Psoas muscle (tissue), 8 donors: ENCODE measurements around the gene KAZN. TPM values are rescaled to one million over a fixed set of nuclear protein-coding genes. Genes with fewer than 3 reads are reported as not detected.

Experiments used
- ATAC-seq, 4 donors: fragments of 200-7000 bp; cut with Tn5 transposase; one replicate each; pipeline ENCODE4 v1.9.1; 2020; ENCODE audit warnings: moderate library complexity in 3 of 4, mild to moderate bottlenecking in 2 of 4
- DNase-seq, 2 donors: peaks; one replicate each; pipeline ENCODE4 v3.0.0-alpha.2; 2020
- H3K27ac ChIP-seq: fragments of 200-600 bp; one replicate; pipeline ENCODE4 v1.8.0; 2022
- H3K27me3 ChIP-seq, 3 donors: fragments of 200-600 bp in 1 of 3; one replicate each; pipeline versions ENCODE4 v1.6.1 to v1.8.0; 2013 to 2022; ENCODE audit warnings: low read length in 2 of 3, mild to moderate bottlenecking in 2 of 3, moderate library complexity in 1 of 3; ENCODE audit not compliant: insufficient read depth in 3 of 3
- H3K36me3 ChIP-seq, 2 donors: fragments of 200-600 bp in 1 of 2; one replicate each; pipeline versions ENCODE4 v1.6.1 to v1.8.0; 2013 to 2022; ENCODE audit warnings: low read depth in 1 of 2, mild to moderate bottlenecking in 1 of 2, moderate library complexity in 1 of 2; ENCODE audit not compliant: insufficient read depth in 1 of 2
- H3K4me1 ChIP-seq: fragments of 200-600 bp; one replicate; pipeline ENCODE4 v1.8.0; 2022
- H3K4me3 ChIP-seq: fragments of 200-600 bp; one replicate; pipeline ENCODE4 v1.8.0; 2022; ENCODE audit warnings: mild to moderate bottlenecking
- H3K9me3 ChIP-seq: fragments of 200-600 bp; one replicate; pipeline ENCODE4 v1.8.0; 2022
- WGBS, 3 donors: extraction: QIAGEN DNeasy Blood & Tissue Kit; methylation state at CpG; one replicate each; pipeline versions ENCODE4 v1.1.6 to v1.1.7; 2013; 5-methylcytosine and 5-hydroxymethylcytosine counted together
- intact Hi-C, 2 donors: fragments of 100-400 bp; cut with DNase I; formaldehyde crosslinking; loops; one replicate each; pipeline versions ENCODE4 v1.11.0 to v1.14.2; 2022
- polyA plus RNA-seq, 3 donors: library from polyadenylated mRNA; stranded (reverse); fragments of 200-250 nt; gene quantifications; one replicate each; pipeline ENCODE4 v1.2.3, GENCODE V29; 2013
- total RNA-seq, 4 donors: library from RNA; stranded (reverse); fragmentation: NEBNext Ultra II Directional in 2 of 4; extraction: Animal tissue kit (Norgen Biotek cat#: 25700) in 2 of 4; gene quantifications; one replicate each; pipeline versions ENCODE4 v1.2.1 to v1.2.4, GENCODE V29; 2021 to 2023
- TF ChIP-seq, protein P1 (sequence below): fragments of 200-600 bp; IDR thresholded peaks from one replicate; pipeline ENCODE4 v1.8.0; 2022; ENCODE audit warnings: antibody characterized with exemption
- donor health status: healthy with polysubstance abuse.
- donor health status: DM: no; HTN: no; CAD: no; lungs with moderate emphysema.
- donor health status: Bipolar disorder and iron deficiency.
- donor health status: healthy.
- donor health status: DM: yes; HTN: yes; CAD: no.
- donor health status: DM: no; HTN: no; CAD: no.
- donor health status: DM: no; HTN: no; CAD: no.
- donor health status: DM: yes; HTN: yes; CAD: no.

The KAZN gene
- total and polyA plus RNA-seq, 7 donors, result 0.23 to 2.3 (median 0.97) TPM

GRCh38 chr1:14980621-14981218 is 382.2 kb downstream of the KAZN start:
- no peaks in the 10 kb centered on the region for H3K36me3 ChIP-seq
- intact Hi-C loops, result no loop called here
- TF ChIP-seq, protein P1, sequence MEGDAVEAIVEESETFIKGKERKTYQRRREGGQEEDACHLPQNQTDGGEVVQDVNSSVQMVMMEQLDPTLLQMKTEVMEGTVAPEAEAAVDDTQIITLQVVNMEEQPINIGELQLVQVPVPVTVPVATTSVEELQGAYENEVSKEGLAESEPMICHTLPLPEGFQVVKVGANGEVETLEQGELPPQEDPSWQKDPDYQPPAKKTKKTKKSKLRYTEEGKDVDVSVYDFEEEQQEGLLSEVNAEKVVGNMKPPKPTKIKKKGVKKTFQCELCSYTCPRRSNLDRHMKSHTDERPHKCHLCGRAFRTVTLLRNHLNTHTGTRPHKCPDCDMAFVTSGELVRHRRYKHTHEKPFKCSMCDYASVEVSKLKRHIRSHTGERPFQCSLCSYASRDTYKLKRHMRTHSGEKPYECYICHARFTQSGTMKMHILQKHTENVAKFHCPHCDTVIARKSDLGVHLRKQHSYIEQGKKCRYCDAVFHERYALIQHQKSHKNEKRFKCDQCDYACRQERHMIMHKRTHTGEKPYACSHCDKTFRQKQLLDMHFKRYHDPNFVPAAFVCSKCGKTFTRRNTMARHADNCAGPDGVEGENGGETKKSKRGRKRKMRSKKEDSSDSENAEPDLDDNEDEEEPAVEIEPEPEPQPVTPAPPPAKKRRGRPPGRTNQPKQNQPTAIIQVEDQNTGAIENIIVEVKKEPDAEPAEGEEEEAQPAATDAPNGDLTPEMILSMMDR, result no peak
- no peaks in the 10 kb centered on the region for H3K9me3 ChIP-seq
- DNase-seq, result no peak
- H3K4me3 ChIP-seq, result no peak overlapping the region
- no peak for ATAC-seq
- 51 to 58% (median 56%) methylated on average over 17 of the region's 17 CpGs for WGBS, 3 donors
- no peaks in the 10 kb centered on the region for H3K27me3 ChIP-seq
- H3K27ac ChIP-seq, result no peak overlapping the region
- no peaks in the 10 kb centered on the region for H3K4me1 ChIP-seq

DNA sequence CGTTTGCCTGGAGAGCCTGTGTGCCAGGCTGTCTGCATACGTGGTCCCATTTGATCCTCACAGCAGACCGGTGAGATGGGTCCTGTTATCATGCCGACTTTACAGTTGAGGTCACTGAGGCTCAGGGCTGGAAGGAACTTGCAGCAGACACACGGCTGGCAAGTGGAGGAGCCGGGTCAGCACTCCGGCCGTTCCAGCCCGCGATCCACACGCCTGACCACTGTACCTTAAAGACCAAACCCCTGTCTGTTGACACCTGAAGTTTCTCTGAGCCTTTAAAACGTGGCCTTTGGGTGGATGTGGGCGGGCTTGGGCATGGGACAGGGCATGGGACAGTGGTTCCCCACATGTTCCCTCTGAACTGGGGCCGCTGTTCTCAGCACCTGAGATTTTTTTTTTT is 383.5 kb downstream of the KAZN start:
- TF ChIP-seq, protein P1, result no peak
- intact Hi-C loops, result no loop called here
- Histone ChIP-seq H3K27me3 (no peaks in the 10 kb centered on the region), H3K4me3 (no peak overlapping the region), H3K4me1 (no peaks in the 10 kb centered on the region), H3K36me3 (no peaks in the 10 kb centered on the region), H3K27ac (no peak overlapping the region), H3K9me3 (no peaks in the 10 kb centered on the region)
- DNase-seq (no peak), ATAC-seq (no peak)
- WGBS, 3 donors, result 88 to 95% (median 92%) methylated on average over 14 of the region's 14 CpGs

GRCh38 chr1:14983277-14983676 is 384.8 kb downstream of the KAZN start:
- Histone ChIP-seq H3K9me3 (no peaks in the 10 kb centered on the region), H3K4me3 (no peak overlapping the region), H3K27ac (no peak overlapping the region), H3K36me3 (no peaks in the 10 kb centered on the region), H3K4me1 (no peaks in the 10 kb centered on the region), H3K27me3 (peaks cover 0 to 3% (median 0%) of the 10 kb centered on the region in 3 donors)
- ATAC-seq (no peak), DNase-seq (no peak)
- TF ChIP-seq, protein P1, result no peak
- intact Hi-C loops, result no loop called here
- 85 to 88% (median 86%) methylated on average over 13 of the region's 13 CpGs for WGBS, 3 donors

DNA sequence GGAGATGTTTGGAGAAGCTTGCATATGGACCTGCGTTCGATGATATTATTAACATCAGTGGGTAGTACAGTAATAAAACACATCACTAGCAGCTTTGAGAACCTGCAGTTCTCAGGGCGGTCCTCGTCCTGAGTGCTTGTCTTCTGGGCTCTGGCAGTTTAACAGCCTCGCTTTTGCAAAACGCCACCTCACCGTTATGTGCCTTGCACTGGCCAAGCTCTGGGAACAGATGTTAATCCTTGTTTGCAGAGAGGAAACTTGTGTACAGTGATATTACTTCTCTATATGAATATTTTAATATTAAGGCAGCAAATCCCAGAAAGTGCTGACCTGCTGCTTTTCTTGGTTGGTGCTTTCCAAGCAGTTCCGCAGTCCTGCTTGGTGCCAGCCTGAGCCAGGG is 387.7 kb downstream of the KAZN start:
- Histone ChIP-seq H3K4me3 (no peak overlapping the region), H3K36me3 (no peaks in the 10 kb centered on the region), H3K4me1 (no peaks in the 10 kb centered on the region), H3K27me3 (peaks cover 0 to 5% (median 0%) of the 10 kb centered on the region in 3 donors), H3K27ac (no peak overlapping the region), H3K9me3 (no peaks in the 10 kb centered on the region)
- TF ChIP-seq, protein P1, result no peak
- no peak for ATAC-seq
- 51 to 74% (median 53%) methylated on average over 8 of the region's 8 CpGs for WGBS, 3 donors
- intact Hi-C loops, result no loop called here
- DNase-seq, result no peak
